NAMALWA (cell line): ENCODE results near the gene EEF1A2.

Experiments
- DNase-seq: peaks from one replicate; pipeline ENCODE4 v3.0.0-alpha.2; 2015; ENCODE audit warnings: low spot score

The EEF1A2 gene

DNA sequence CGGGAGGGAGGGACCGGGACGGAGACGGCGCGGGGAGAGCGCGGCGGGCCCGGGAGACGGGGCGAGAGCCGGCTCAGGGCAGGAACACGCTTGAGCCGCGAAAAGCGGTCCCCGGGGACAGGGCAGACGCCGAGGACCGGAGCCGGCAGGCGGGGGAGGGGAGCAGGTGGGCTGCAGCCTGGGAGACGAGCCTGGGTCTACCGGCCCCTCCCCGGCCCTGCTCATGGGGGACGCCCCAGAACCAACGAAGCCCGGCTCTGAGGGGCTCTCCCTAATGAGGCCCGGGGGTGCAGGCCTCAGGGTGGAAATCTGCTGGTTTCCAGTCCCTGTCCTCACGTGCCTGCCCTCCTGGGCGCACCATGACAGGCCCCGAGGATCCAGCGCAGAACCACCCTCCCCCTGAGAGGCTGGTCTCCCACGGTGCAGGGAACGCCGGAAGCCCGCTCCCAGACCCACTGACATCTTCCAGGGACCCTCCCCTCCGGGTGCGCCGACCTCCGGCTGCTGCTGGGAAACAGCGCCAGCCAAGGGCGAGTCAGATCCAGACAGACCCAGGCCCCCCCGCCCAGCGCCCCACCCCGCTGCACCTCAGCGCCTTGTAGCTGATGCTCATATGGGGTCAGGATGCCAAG is 571 bp upstream of the EEF1A2 start:
- DNase-seq, result peak; percentile 40

DNA sequence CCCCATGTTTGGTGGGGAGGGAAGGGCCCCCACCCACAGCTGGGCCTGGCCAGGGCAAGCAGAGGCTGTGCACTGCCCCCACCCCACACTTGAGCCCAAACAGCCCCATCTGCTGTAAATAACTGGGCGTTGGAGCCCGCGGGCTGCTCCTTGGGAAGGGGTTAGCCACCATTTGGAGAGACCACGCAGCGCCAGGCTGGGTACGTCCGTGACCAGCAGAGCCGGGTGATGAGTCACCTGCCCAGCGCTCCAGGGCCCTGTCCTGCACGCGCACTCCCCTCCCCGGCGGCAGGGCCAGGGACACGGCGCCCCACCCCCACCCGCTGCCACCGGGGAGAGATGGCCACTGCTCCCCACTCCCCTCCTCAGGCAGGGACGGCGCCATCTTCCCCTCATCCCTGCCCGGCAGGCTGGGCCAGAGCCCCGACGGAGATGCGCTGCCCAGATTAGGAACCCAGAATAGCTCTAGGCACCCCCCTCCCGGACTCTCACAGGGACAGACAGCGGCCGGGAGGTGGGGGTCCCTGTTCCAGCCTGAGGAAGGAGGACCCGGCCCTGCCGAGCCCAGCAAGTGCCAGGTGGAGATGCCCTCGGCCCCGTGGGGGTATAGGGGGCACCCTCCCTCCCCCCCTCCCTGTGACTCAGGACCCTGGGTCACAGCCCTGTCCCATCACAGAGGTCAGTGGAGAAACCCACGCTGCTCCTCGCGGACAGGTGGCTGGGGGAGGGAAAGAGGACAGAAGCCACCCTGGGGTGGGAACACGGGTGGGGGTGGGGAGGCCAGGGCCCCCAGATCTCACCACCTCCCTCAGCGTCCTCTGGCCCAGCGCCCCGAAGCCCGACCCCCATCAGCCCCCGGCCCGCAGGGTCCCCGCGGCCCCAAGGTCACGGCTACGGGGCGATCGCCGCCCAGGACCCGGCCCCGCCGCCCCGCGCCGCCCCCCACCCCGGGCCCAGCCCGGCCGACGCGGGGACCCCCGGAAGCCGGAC is 642 bp downstream of the EEF1A2 start:
- DNase-seq, result no peak

DNA sequence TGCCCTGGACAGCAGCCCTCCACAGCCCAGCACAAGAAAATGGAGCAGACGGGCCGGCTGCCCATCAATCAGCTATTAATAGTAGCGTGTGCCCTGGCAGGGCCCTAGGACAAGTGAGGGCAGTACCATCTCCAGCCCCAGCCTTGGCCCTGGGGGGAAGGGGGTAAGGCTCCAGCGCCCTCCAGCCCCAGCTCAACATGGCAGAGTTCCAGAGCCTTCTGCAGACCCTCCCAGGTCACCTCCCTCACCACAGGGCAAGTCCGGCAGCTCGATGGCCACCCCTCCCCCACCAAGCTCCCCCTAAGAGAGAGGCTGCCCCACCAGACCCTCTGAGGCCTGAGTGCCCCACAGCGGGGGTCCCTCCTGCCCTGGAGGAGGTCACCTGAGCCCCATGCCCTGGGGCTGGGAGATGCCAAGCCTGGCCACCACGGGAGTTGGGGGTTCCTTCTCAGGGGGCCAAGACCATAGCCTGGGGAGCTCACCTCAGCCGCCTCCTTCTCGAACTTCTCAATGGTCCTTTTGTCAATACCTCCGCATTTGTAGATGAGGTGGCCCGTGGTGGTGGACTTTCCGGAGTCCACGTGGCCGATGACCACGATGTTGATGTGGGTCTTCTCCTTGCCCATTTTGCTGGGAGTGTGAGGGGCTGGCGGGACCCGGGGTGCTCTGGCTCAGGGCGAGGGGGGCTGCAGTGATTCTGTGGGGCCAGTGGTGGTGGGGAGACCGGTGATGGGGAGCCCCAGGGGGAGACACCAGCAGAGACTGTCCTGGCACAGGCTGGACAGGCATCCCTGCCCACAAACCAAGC is 1.5 kb downstream of the EEF1A2 start:
- DNase-seq, result no peak

DNA sequence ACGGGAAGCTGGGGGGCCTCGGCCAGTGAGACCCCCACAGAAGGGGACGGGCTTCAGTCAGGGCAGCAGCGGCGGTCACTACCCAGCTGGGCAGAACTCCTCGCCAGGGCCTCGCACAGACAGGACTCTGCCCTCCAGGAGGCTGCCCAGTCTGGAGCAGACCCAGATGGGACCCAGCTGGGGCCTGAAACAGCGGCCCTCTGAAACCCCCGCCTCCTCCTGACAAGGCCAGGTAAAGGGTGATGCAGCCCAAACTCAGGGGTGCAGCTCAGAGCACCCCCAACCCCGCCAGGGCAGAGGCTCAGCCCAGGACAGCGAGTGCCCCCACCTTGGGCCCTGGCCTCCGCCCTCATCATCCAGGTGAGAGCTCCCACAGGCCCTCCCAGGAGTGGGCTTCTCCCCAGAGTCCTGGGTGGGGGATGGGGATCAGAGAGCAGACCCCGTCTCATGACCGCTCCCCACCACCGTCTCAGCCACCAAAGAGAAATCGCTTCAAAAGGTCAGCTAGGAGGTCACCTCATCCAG is 2.2 kb downstream of the EEF1A2 start:
- no peak for DNase-seq

DNA sequence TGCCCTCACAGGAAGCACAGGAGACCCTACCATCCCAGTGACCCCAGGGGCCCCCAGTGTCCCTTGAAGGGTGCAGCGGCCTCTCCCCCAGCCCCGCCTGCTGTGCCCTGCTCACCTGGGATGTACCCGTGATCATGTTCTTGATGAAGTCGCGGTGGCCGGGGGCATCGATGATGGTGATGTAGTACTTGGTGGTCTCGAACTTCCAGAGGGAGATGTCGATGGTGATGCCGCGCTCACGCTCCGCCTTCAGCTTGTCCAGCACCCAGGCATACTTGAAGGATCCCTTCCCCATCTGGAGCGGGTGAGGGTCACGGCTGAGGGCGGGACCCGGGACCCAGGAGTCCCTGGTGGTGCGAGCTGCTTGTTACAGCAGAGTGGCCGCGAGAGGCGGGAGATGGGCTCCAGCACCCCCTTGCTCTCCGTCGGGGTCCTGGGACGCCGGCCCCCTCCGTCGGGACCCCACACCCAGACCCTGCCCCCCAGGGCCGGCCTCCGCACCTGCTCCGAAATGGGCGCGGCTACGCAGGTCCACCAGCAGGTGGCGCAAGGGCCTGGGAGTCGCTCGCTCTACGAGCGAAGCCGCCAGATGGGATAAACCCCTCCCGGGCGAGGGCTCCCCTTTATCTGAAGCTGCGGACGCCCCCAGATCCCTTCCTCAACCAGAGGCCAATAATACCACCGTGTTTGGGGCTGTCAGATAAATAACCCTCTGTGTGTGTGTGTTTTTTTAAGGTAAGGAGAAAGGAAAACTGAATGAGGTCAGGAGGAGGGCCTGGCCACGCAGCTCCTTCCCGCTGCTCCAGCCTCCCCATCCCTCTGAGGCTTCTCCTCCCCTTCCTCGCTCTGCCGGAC is 2.9 kb downstream of the EEF1A2 start:
- DNase-seq, result peak; percentile 75

- DNase-seq, result no peak
Observed at GRCh38 chr20:63495167-63495720, 3.6 kb downstream of the EEF1A2 start.

DNA sequence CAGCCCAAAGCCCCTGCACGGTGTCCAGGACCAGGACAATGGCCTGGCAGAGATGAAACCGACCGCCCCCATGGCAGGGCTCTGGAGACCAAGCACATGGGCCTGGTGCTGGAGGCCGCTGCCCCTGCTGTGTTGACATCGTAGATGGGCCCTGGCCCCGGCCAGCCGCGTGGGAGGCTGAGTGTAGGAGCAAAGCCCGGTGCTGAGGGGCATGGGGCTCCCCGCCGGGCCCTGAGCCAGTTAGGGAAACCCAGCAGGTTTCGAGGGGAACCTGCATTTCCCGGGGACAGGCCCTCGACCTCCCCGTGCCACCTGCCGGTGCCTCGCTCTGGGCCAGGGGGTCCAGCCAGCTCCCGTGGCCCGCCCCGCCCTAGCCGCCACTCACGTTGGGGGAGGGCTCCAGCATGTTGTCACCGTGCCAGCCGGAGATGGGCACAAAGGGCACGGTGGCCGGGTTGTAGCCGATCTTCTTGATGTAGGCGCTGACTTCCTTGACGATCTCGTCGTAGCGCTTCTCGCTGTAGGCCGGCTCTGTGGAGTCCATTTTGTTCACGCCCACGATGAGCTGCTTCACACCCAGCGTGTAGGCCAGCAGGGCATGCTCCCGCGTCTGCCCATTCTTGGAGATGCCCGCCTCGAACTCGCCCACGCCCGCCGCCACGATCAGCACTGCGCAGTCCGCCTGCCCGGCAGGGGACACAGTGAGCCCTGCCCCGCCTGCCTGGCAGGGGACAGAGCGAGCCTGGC is 4.3 kb downstream of the EEF1A2 start:
- no peak for DNase-seq

- no peak for DNase-seq
Observed at GRCh38 chr20:63494084-63494419, 4.8 kb downstream of the EEF1A2 start.

- no peak for DNase-seq
Observed at GRCh38 chr20:63493563-63494020, 5.3 kb downstream of the EEF1A2 start.

DNA sequence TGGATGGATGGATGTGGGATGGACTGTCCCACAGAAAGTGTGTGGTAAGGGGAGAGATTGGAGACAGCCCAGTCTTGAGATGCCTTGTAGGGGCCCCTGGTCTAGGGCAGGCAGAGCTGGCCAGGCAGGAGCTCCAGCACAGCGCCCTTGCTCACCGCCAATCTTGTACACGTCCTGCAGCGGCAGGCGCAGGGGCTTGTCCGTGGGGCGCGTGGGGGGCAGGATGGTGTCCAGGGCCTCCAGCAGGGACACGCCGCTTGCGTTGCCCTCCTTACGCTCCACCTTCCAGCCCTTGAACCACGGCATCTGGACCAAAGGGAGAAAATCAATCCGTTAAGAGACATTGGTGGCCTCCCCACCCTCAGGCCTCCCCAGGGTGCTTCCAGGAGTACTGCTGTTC is 5.9 kb downstream of the EEF1A2 start:
- DNase-seq, result no peak

DNA sequence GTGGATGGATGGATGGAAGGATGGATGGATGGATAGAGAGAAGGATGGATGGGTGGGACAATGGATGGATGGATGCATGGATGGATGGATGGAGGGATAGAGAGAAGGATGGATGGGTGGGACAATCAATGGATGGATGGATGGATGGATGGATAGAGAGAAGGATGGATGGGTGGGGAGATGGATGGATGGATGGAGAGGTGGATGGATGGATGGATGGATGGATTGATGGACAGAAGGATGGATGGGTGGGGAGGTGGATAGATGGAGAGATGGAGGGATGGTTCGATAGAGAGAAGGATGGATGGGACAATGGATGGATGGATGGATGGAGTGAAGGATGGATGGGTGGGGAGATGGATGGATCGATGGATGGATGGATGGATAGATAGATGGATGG is 6.4 kb downstream of the EEF1A2 start:
- no peak for DNase-seq

GRCh38 chr20:63491635-63492230 is 7.2 kb downstream of the EEF1A2 start:
- DNase-seq, result no peak

DNA sequence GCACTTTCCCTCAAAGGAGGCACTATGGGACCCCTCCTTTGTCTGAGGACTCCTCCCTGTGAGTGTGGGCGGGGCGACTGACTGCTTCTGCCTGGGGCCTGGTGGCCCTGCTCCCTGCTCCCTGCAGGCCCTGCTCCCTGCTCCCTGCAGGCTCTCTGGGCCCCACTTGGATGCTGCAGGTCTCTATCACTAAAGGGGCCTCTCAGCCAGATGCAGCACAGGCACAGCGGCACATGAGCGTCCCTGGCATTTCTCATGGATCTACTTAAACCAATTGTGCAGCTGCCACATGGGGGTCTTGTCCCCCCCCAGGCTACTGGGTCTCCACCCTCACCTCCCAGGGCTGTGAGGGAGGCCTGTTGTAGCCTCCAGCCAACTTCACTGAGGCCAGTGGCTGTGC is 7.8 kb downstream of the EEF1A2 start:
- no peak for DNase-seq

DNA sequence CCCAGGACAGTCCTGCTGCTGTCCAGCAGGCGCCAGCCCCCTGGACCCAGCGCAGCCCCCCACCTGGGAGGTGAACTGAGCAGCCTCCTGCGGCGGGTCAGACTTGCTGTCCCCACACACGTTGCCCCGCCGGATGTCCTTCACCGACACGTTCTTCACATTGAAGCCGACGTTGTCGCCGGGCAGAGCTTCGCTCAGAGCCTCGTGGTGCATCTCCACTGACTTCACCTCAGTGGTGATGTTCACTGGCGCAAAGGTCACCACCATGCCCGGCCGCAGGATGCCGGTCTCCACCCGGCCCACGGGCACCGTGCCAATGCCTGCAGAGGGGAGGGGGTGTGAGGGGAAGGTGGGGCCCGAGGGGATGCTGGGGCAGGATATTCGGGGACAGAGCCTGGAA is 8.5 kb downstream of the EEF1A2 start:
- no peak for DNase-seq

- DNase-seq, result no peak
Observed at GRCh38 chr20:63488315-63489251, 10.3 kb downstream of the EEF1A2 start.

GRCh38 chr20:63487781-63488241 is 11.1 kb downstream of the EEF1A2 start:
- DNase-seq, result no peak

DNA sequence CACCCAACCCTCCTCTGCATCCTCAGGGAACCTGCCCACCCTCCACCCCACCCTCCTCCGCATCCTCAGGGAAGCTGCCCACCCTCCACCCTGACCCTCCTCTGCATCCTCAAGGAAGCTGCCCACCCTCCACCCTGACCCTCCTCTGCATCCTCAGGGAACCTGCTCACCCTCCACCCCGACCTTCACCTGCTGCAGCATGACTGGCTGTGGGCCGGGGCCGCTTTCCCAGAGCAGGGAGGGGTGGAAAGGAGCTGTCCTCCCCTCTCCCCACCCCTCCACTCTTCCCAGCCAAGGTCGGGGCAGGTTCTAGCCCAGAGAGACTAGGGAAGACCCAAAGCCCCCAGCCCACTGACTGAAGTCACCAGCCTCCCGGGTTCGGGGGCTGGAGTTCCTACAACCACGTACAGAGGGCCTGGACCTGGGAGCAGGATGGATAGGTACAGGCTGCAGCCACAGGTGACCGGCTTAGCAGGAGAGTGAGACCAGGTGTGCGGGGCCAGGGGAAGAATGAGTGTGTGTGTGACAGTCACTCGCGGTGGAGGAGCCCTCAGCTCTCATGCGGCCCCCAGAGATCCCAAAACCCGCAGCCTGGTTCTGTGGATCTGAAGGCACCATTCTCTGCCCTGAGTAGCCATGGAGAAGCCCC is 11.6 kb downstream of the EEF1A2 start:
- no peak for DNase-seq

- DNase-seq, result no peak
Observed at GRCh38 chr20:63486300-63486855, 12.5 kb downstream of the EEF1A2 start.
